ENCODE measurements around the gene CETN1. TPM values are rescaled to one million over a fixed set of nuclear protein-coding genes. Genes with fewer than 3 reads are reported as not detected.

CETN1 gene
- total and polyA plus RNA-seq, 2 of the 13 experiments (the other 11 are each of a cell fraction or from before 2014, with no cell fraction given): not detected

GRCh38 chr18:616380-616995, 36.3 kb downstream of the CETN1 start:
- intact Hi-C loops (cut with micrococcal nuclease; ENCODE audit: unreplicated experiment) (loop anchor here (1.0 kb wide), 3 partner anchors 19 to 330 kb away; no protein-coding TSS in a partner anchor), in situ Hi-C loops (cut with HindIII; ENCODE audit: extremely low pct_ligation_motif_present, low pct_unique_long_range_greater_than_20kb) (loop anchor here (10.0 to 25.0 kb wide), 2 partner anchors 221 to 342 kb away; no protein-coding TSS in a partner anchor)
- Histone ChIP-seq H3K9me3 (ENCODE audit: low read length) (no peaks in the 10 kb centered on the region), H4K20me1 (ENCODE audit: insufficient read depth, low read length) (no peaks in the 10 kb centered on the region), H3K4me3 (replicated peaks in 1 of 3; ENCODE audit: insufficient read depth in 1 of 3, low read depth in 2 of 3, low read length in 3 of 3) (no peak overlapping the region), H3K4me1 (ENCODE audit: insufficient read depth, low read length) (no peaks in the 10 kb centered on the region), H3K9ac (ENCODE audit: insufficient read depth, low read depth, low read length) (no peak overlapping the region), H3K27ac (ENCODE audit: extremely low read length, insufficient read depth, low read length) (no peak overlapping the region), H3K27me3 (ENCODE audit: control insufficient read depth in 1 of 2, insufficient read depth in 2 of 2, low read length in 2 of 2) (peaks cover 0 to 4% of the 10 kb centered on the region in 2 experiments; a peak in 3 of 5 replicates), H3K4me2 (ENCODE audit: low read depth, low read length) (no peak overlapping the region), H3K79me2 (ENCODE audit: insufficient read depth, low read length) (no peaks in the 10 kb centered on the region), H3K36me3 (replicated peaks in 1 of 2; ENCODE audit: control insufficient read depth in 1 of 2, insufficient read depth in 2 of 2, low read length in 2 of 2) (no peaks in the 10 kb centered on the region), H2AFZ (ENCODE audit: low read length) (no peak overlapping the region)
- DNase-seq (ENCODE audit: low spot score) (peak; percentile 35), ATAC-seq (no peak), FAIRE-seq (peak; percentile 61)
- ChIA-PET POLR2A (no interaction called here), CTCF (ENCODE audit: low intra/inter-chr PET ratio, low total read pairs) (interaction anchor here (1.0 to 2.0 kb wide), 4 partner anchors 19 to 348 kb away, joined by 4 to 11 read pairs (median 9); partner anchors contain the start of genes CLUL1 and THOC1)
- BruUV-seq (replicated peaks): no TSS peak
- WGBS (ENCODE audit: low lambda C conversion rate): 23% methylated on average over 4 of the region's 4 CpGs
- TF ChIP-seq MAFK (conservative IDR thresholded peaks at IDR 0.05 in 1 of 2, IDR thresholded peaks at IDR 0.05 in 1 of 2; ENCODE audit: low read length in 2 of 2): peak; percentile 36 to 48; a peak in 3 of 4 replicates
- peak; percentile 82 for TF ChIP-seq SMC3 (IDR thresholded peaks at IDR 0.05; ENCODE audit: low read length)
- TF ChIP-seq CTCF (CRISPR knock-in tag; IDR thresholded peaks at IDR 0.05): peak; percentile 74
- TF ChIP-seq THRA (CRISPR knock-in tag; IDR thresholded peaks at IDR 0.05; ENCODE audit: borderline replicate concordance): peak; percentile 42; the same call in 1 of the 2 replicates
- no peak for TF ChIP-seq MTA3 (CRISPR knock-in tag; IDR thresholded peaks at IDR 0.05)
- TF ChIP-seq NR1H2 (CRISPR knock-in tag; IDR thresholded peaks at IDR 0.05; ENCODE audit: borderline replicate concordance, low read depth): no peak
- TF ChIP-seq STAG1 (CRISPR knock-in tag; IDR thresholded peaks at IDR 0.05): peak; percentile 93
- no peak for TF ChIP-seq NR2F6 (IDR thresholded peaks at IDR 0.05)
- no peak for TF ChIP-seq NR2F6 (CRISPR knock-in tag; IDR thresholded peaks at IDR 0.05)
- peak; percentile 53 for TF ChIP-seq MAFF (IDR thresholded peaks at IDR 0.05; ENCODE audit: low read depth, low read length)
- TF ChIP-seq RAD21 (CRISPR knock-in tag; IDR thresholded peaks at IDR 0.05): peak; percentile 72
- TF ChIP-seq ZC3H13 (CRISPR knock-in tag; IDR thresholded peaks at IDR 0.05): no peak
- TF ChIP-seq NONO (IDR thresholded peaks at IDR 0.05): no peak
- TF ChIP-seq NONO (CRISPR knock-in tag; conservative IDR thresholded peaks at IDR 0.05): no peak
- no peak for TF ChIP-seq ZBTB49 (CRISPR knock-in tag; IDR thresholded peaks at IDR 0.05; ENCODE audit: borderline replicate concordance)
- TF ChIP-seq RXRB (CRISPR knock-in tag; IDR thresholded peaks at IDR 0.05; ENCODE audit: borderline replicate concordance): peak; percentile 61
- peak; percentile 68 for TF ChIP-seq ARID3A (IDR thresholded peaks at IDR 0.05; ENCODE audit: low read depth, low read length)

All from HepG2 (cell line).